ENCODE results near the gene SLX4IP.

SLX4IP gene

DNA sequence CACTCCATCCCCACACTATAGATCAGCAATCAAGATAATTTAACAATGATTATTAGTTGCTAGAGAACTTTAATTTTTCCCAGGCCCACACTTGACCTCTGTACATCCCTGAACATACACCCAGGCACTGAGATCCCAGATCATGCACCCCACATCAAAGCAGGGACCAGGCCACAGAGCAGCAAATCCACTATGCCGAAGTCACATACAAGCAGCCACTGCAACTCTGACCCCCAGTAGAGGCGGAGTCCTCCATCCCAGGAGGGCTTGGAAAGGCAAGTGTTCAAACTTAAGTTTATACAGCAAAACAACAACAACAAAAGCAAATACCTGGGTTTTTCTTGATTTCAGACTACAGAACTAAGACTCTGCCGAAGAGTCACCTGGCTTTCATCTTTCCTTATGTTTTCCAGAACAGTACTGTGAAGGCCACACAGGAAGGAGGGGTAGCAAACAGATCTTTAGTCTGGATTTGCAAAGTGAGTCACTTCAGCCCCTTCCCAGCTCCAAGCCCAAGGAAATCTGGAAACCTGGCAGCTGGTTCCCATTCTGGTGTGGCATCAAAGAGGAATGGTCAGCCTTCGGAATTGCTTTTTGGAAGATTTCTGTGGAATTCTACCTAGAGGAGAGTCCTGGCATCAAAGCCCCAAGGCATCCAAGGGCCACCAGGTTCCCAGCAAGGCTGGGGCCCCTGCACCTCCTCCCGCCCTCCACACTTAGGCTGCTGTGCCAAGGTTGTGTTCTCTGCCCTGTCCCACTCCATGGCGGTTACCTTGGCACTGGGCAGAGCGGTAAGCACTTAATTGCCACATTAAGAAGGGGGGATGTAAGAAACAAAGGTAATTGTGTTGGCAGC, 231.3 kb downstream of the SLX4IP start:
- Histone ChIP-seq H3K4me1 (peaks cover 0 to 84% (median 75%) of the 10 kb centered on the region in 4 donors), H3K9me3 (no peaks in the 10 kb centered on the region), H3K27ac (peak overlapping the region; percentile 99)

DNA sequence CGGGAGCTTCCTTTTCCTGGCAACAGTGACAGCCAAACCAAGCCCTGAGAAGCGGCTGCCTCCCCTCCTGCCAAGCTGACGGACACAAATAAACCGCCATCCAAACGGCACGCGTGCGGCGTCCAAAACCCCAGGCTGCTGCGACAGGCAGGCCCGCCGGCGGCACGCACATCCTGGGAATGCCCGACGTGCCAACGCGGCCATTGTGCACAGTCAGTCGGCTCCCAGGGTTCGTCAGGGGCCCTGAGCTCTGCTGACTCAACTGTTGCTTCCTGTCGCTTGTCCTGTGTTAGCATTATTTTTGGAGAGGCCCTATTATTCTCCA, 231.9 kb downstream of the SLX4IP start:
- H3K36me3 ChIP-seq: peaks cover 19 to 42% (median 27%) of the 10 kb centered on the region in 3 donors
- H3K27ac ChIP-seq: peak overlapping the region; percentile 99
- intact Hi-C loops (cut with DNase I; ENCODE audit: low total_unique reads): loop anchor here (2.0 kb wide), 1 partner anchor 198 kb away; no protein-coding TSS in a partner anchor
- TF ChIP-seq, protein P1, sequence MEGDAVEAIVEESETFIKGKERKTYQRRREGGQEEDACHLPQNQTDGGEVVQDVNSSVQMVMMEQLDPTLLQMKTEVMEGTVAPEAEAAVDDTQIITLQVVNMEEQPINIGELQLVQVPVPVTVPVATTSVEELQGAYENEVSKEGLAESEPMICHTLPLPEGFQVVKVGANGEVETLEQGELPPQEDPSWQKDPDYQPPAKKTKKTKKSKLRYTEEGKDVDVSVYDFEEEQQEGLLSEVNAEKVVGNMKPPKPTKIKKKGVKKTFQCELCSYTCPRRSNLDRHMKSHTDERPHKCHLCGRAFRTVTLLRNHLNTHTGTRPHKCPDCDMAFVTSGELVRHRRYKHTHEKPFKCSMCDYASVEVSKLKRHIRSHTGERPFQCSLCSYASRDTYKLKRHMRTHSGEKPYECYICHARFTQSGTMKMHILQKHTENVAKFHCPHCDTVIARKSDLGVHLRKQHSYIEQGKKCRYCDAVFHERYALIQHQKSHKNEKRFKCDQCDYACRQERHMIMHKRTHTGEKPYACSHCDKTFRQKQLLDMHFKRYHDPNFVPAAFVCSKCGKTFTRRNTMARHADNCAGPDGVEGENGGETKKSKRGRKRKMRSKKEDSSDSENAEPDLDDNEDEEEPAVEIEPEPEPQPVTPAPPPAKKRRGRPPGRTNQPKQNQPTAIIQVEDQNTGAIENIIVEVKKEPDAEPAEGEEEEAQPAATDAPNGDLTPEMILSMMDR (IDR thresholded peaks at IDR 0.05): no peak
- no peaks in the 10 kb centered on the region for H3K27me3 ChIP-seq
- no peaks in the 10 kb centered on the region for H3K9me3 ChIP-seq
- peak; percentile 67 to 92 for DNase-seq
- H3K4me3 ChIP-seq: peak overlapping the region; percentile 88 to 90
- peaks cover 0 to 78% (median 70%) of the 10 kb centered on the region in 4 donors for H3K4me1 ChIP-seq

More for the DNA sequence above, 231.3 kb downstream of the SLX4IP start:
- DNase-seq: no peak
- H3K4me3 ChIP-seq: peak overlapping the region; percentile 88 to 90
- intact Hi-C loops (cut with DNase I; ENCODE audit: low total_unique reads): loop anchor here (2.0 kb wide), 1 partner anchor 198 kb away; no protein-coding TSS in a partner anchor
- no peaks in the 10 kb centered on the region for H3K27me3 ChIP-seq
- TF ChIP-seq, protein P1 (IDR thresholded peaks at IDR 0.05): no peak
- H3K36me3 ChIP-seq: peaks cover 25 to 44% (median 33%) of the 10 kb centered on the region in 3 donors

DNA sequence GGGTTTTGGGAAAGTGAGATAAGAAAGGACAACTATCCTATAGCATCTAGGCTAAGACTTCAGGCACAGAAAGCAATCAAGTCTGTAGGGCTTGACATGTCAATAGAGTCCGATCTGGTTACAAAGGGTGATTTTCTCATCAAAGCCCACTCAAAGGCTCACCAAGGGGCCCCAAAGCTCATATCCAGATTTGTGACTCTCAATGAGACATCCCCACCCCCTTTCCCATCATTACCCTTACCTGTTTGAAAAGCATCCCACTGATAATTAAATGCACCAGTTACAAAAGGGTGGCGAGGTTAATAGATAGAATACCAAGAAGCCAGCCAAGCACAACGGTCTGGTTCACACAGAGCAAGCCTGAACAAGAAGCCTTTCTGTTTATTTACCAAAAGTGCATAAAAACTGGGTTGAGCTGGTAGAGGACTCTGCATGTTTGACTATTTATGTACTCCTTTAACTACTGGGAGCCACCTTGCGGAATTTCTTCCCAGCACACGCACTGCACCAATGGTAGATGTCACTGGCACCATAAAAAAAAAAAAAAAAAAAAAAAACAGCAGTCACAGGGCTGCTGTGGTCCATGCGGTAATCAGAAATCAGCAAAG, 232.6 kb downstream of the SLX4IP start:
- peaks cover 0 to 72% (median 65%) of the 10 kb centered on the region in 4 donors for H3K4me1 ChIP-seq
- H3K9me3 ChIP-seq: no peaks in the 10 kb centered on the region
- H3K36me3 ChIP-seq: peaks cover 19 to 42% (median 28%) of the 10 kb centered on the region in 3 donors
- peak overlapping the region; percentile 88 to 90 for H3K4me3 ChIP-seq
- H3K27me3 ChIP-seq: no peaks in the 10 kb centered on the region
- peak overlapping the region; percentile 99 for H3K27ac ChIP-seq
- TF ChIP-seq, protein P1 (IDR thresholded peaks at IDR 0.05): peak in 1 of 2 experiments; percentile 8
- intact Hi-C loops (cut with DNase I; ENCODE audit: low total_unique reads): loop anchor here (2.0 kb wide), 1 partner anchor 199 kb away; no protein-coding TSS in a partner anchor
- DNase-seq: no peak

DNA sequence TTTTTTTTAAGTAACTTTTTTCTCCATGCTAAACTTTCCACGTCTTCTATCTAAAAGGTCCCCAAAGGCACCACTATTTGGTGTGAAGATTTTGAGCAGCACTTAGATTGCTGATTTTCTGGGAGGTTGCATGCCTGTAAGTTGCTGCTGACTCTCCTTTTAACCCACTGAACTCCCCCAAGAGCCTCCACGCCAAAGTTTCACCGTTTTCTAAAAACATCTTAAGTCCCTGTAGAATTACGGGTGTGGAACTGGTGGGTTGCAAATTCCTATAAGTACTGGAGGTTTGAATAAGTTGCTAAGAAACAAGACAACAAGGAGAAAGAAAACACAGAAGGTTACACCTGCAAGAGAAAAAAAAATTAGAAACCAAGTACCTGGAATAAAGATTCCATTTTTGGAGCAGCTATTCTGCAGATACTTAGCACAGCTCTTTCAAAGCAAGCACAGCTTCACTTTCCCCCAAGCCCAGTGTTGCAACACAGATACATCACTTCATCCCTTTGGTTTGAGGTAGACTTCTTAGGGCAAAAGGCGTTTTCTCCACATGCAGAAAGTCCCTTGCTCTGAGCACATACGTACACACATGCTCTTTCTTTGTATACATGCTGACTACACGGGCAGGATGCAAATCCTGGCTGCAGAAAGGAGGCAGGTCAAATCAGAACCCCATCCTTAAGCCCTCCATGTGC, 233.7 kb downstream of the SLX4IP start:
- Histone ChIP-seq H3K9me3 (no peaks in the 10 kb centered on the region), H3K27ac (peak overlapping the region; percentile 99), H3K36me3 (peaks cover 19 to 32% (median 25%) of the 10 kb centered on the region in 3 donors), H3K27me3 (no peaks in the 10 kb centered on the region), H3K4me3 (peak overlapping the region; percentile 88 to 90), H3K4me1 (peaks cover 0 to 61% (median 53%) of the 10 kb centered on the region in 4 donors)
- intact Hi-C loops (cut with DNase I; ENCODE audit: low total_unique reads): no loop called here
- TF ChIP-seq, protein P1 (IDR thresholded peaks at IDR 0.05): no peak
- no peak for DNase-seq

DNA sequence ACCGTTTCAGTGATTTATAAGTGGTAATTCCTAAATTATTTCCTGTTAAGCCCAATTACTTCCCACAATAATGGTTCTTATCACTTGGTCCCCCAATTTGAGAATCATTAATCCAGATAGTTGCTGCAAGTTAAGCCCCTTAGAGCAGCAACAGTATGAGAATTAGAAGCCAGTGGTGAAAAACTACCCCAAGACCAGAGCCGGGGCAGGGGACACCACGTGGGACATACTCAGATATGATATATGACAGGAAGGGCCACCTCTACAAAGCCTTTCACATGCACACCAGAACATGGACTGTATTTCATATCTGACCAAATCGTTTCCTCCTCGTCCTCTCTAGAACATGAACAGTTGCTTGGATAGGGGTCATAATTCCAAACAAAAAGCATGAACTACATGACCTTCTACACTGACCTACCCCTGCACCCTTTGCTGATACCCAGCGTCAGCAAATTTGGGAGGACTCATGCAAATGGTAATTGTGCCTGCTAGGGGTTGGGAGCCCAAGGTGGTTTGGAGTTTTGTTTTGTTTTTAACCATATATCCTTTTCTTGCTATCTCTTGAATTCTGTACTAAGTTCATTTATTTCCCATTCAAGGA, 234.8 kb downstream of the SLX4IP start:
- peak overlapping the region; percentile 88 to 90 for H3K4me3 ChIP-seq
- intact Hi-C loops (cut with DNase I; ENCODE audit: low total_unique reads): loop anchor here (5.0 to 10.0 kb wide), 6 partner anchors 118 to 875 kb away; partner anchors contain the start of genes MKKS and SLX4IP
- no peaks in the 10 kb centered on the region for H3K27me3 ChIP-seq
- no peak for DNase-seq
- TF ChIP-seq, protein P1 (IDR thresholded peaks at IDR 0.05): no peak
- H3K27ac ChIP-seq: peak overlapping the region; percentile 99
- peaks cover 0 to 51% (median 44%) of the 10 kb centered on the region in 4 donors for H3K4me1 ChIP-seq
- H3K36me3 ChIP-seq: peaks cover 19 to 30% (median 25%) of the 10 kb centered on the region in 3 donors
- H3K9me3 ChIP-seq: no peaks in the 10 kb centered on the region
